AG04449 (cell line): ENCODE data around the gene SNX14.

ENCODE experiments used
- CTCF ChIA-PET: fragments of 350-600 bp; formaldehyde crosslinking; extraction: SDS; loops from one replicate; lab custom pipeline; 2021; ENCODE audit warnings: antibody characterized with exemption; lab: Yijun Ruan, JAX
- POLR2A ChIA-PET: fragments of 400-600, 350-600 bp; formaldehyde crosslinking; extraction: SDS; loops from one replicate; lab custom pipeline; 2020; ENCODE audit warnings: antibody characterized with exemption, inconsistent platforms; lab: Yijun Ruan, JAX
- DNase-seq: peaks from one replicate; pipeline ENCODE4 v3.0.0-alpha.2; 2010; ENCODE audit warnings: low read depth, low spot score
- H3K4me3 ChIP-seq: 2 replicates; pipeline ENCODE4 v1.5.1; 2011; ENCODE audit warnings: low read depth, mild to moderate bottlenecking, control low read depth, low read length
- CTCF ChIP-seq: IDR thresholded peaks from one replicate; pipeline ENCODE4 v1.5.1; 2011; ENCODE audit warnings: mild to moderate bottlenecking, moderate library complexity, low read length, control low read depth, inconsistent platforms; ENCODE audit not compliant: insufficient read depth; ENCODE audit errors: missing control alignments

The SNX14 gene

GRCh38 chr6:85498596-85499258 lies 94.9 kb downstream of the SNX14 start:
- POLR2A ChIA-PET = no interaction called here
- no peak overlapping the region for H3K4me3 ChIP-seq
- DNase-seq = no peak
- TF ChIP-seq CTCF = no peak
- CTCF ChIA-PET = interaction anchor here (1.2 to 9.9 kb wide), 3 partner anchors 17 to 144 kb away, joined by 3 to 146 read pairs (median 5); no protein-coding TSS in a partner anchor

- DNase-seq = no peak
- no peak for TF ChIP-seq CTCF
- POLR2A ChIA-PET = no interaction called here
- H3K4me3 ChIP-seq = no peak overlapping the region
- CTCF ChIA-PET = interaction anchor here (1.0 to 9.9 kb wide), 3 partner anchors 9 to 142 kb away, joined by 4 to 146 read pairs (median 20); no protein-coding TSS in a partner anchor
Observed at GRCh38 chr6:85496856-85497255, 96.8 kb downstream of the SNX14 start.

- no peak overlapping the region for H3K4me3 ChIP-seq
- ChIA-PET CTCF (interaction anchor here (0.7 to 9.9 kb wide), 6 partner anchors 8 to 141 kb away, joined by 3 to 146 read pairs (median 6); no protein-coding TSS in a partner anchor), POLR2A (no interaction called here)
- no peak for TF ChIP-seq CTCF
- DNase-seq = no peak
Observed at GRCh38 chr6:85496009-85496579, 97.6 kb downstream of the SNX14 start.

GRCh38 chr6:85494547-85495536 lies 98.8 kb downstream of the SNX14 start:
- TF ChIP-seq CTCF = no peak
- CTCF ChIA-PET = interaction anchor here (0.9 to 9.9 kb wide), 7 partner anchors 11 to 172 kb away, joined by 3 to 146 read pairs (median 5); no protein-coding TSS in a partner anchor
- no peak overlapping the region for H3K4me3 ChIP-seq
- POLR2A ChIA-PET = interaction anchor here (1.3 kb wide), 1 partner anchor 184 kb away, joined by 4 read pairs; no protein-coding TSS in a partner anchor
- no peak for DNase-seq

- no peak for DNase-seq
- POLR2A ChIA-PET = interaction anchor here (0.9 to 1.2 kb wide), 2 partner anchors 14 to 179 kb away, joined by 3 to 4 read pairs; no protein-coding TSS in a partner anchor
- CTCF ChIA-PET = interaction anchor here (0.9 to 9.9 kb wide), 5 partner anchors 8 to 138 kb away, joined by 4 to 146 read pairs (median 6); no protein-coding TSS in a partner anchor
- H3K4me3 ChIP-seq = no peak overlapping the region
- no peak for TF ChIP-seq CTCF
Observed at GRCh38 chr6:85493389-85493788, 100.3 kb downstream of the SNX14 start.
